ENCODE results near the gene TMEM63C. TPM values are rescaled to one million over a fixed set of nuclear protein-coding genes. Genes with fewer than 3 reads are reported as not detected.

TMEM63C gene
- total RNA-seq, 1 donor from 2014 or later, result 0.91 TPM

GRCh38 chr14:77217551-77217950, 36.0 kb downstream of the TMEM63C start:
- DNase-seq (ENCODE audit: low read depth, low spot score), result no peak

GRCh38 chr14:77219591-77219990, 38.0 kb downstream of the TMEM63C start:
- Mint-ChIP-seq H3K4me1 (no peaks in the 10 kb centered on the region), H3K27ac (ENCODE audit: unreplicated experiment) (no peak overlapping the region), H3K9me3 (no peaks in the 10 kb centered on the region), H3K4me3 (no peak overlapping the region), H3K27me3 (ENCODE audit: low read depth) (peaks cover 59% of the 10 kb centered on the region), H3K36me3 (ENCODE audit: low read depth) (no peaks in the 10 kb centered on the region)
- no peak for DNase-seq (ENCODE audit: low read depth, low spot score)
- TF ChIP-seq CTCF (conservative IDR thresholded peaks at IDR 0.05), result no peak

More at GRCh38 chr14:77217551-77217950, 36.0 kb downstream of the TMEM63C start:
- Mint-ChIP-seq H3K27ac (ENCODE audit: unreplicated experiment) (no peak overlapping the region), H3K4me1 (no peaks in the 10 kb centered on the region), H3K36me3 (ENCODE audit: low read depth) (no peaks in the 10 kb centered on the region), H3K27me3 (ENCODE audit: low read depth) (peaks cover 70% of the 10 kb centered on the region), H3K4me3 (no peak overlapping the region), H3K9me3 (no peaks in the 10 kb centered on the region)
- no peak for TF ChIP-seq CTCF (conservative IDR thresholded peaks at IDR 0.05)

- Mint-ChIP-seq H3K4me3 (no peak overlapping the region), H3K36me3 (ENCODE audit: low read depth) (no peaks in the 10 kb centered on the region), H3K27me3 (ENCODE audit: low read depth) (peaks cover 53% of the 10 kb centered on the region), H3K4me1 (no peaks in the 10 kb centered on the region), H3K27ac (ENCODE audit: unreplicated experiment) (no peak overlapping the region), H3K9me3 (no peaks in the 10 kb centered on the region)
- no peak for TF ChIP-seq CTCF (conservative IDR thresholded peaks at IDR 0.05)
- DNase-seq (ENCODE audit: low read depth, low spot score), result no peak
Measured at GRCh38 chr14:77220246-77221017, 38.8 kb downstream of the TMEM63C start.

- peaks cover 44% of the 10 kb centered on the region for H3K27me3 Mint-ChIP-seq (ENCODE audit: low read depth)
- no peak overlapping the region for H3K27ac Mint-ChIP-seq (ENCODE audit: unreplicated experiment)
- no peaks in the 10 kb centered on the region for H3K36me3 Mint-ChIP-seq (ENCODE audit: low read depth)
- no peak for DNase-seq (ENCODE audit: low read depth, low spot score)
- H3K9me3 Mint-ChIP-seq, result no peaks in the 10 kb centered on the region
- no peak overlapping the region for H3K4me3 Mint-ChIP-seq
- no peak for TF ChIP-seq CTCF (conservative IDR thresholded peaks at IDR 0.05)
- no peaks in the 10 kb centered on the region for H3K4me1 Mint-ChIP-seq
Measured at GRCh38 chr14:77221241-77221871, 39.8 kb downstream of the TMEM63C start.

GRCh38 chr14:77222546-77223225, 41.1 kb downstream of the TMEM63C start:
- no peak for DNase-seq (ENCODE audit: low read depth, low spot score)

More at GRCh38 chr14:77222546-77223225, 41.1 kb downstream of the TMEM63C start:
- no peak overlapping the region for H3K4me3 Mint-ChIP-seq
- H3K27ac Mint-ChIP-seq (ENCODE audit: unreplicated experiment), result peak overlapping the region; percentile 37
- no peak for TF ChIP-seq CTCF (conservative IDR thresholded peaks at IDR 0.05)
- H3K4me1 Mint-ChIP-seq, result no peaks in the 10 kb centered on the region
- peaks cover 30% of the 10 kb centered on the region for H3K27me3 Mint-ChIP-seq (ENCODE audit: low read depth)
- H3K9me3 Mint-ChIP-seq, result no peaks in the 10 kb centered on the region
- H3K36me3 Mint-ChIP-seq (ENCODE audit: low read depth), result no peaks in the 10 kb centered on the region
